K562 (cell line): ENCODE results near the gene HOXD9. TPM values are rescaled to one million over a fixed set of nuclear protein-coding genes. Genes with fewer than 3 reads are reported as not detected.

Experiments
- ATAC-seq: fragments of 200-7000 bp; cut with Tn5 transposase; 3 replicates; pipeline ENCODE4 v1.9.1; 2020; ENCODE audit warnings: moderate library complexity
- BruUV-seq: library from RNA; stranded (reverse); fragments of 400-500 nt; replicated peaks from 2 replicates; lab custom pipeline; 2021; lab: Mats Ljungman, UMichigan
- CTCF ChIA-PET: fragments of 300-600 bp; formaldehyde crosslinking; extraction: SDS; loops from one replicate; lab custom pipeline; 2021; ENCODE audit warnings: low intra/inter-chr PET ratio; lab: Yijun Ruan, JAX
- POLR2A ChIA-PET: fragments of 300-600, 350-650 bp; sonication (Branson Sonifier 250); formaldehyde crosslinking; extraction: SDS; loops from one replicate; lab custom pipeline; 2021; ENCODE audit warnings: antibody characterized with exemption, inconsistent platforms; lab: Yijun Ruan, JAX
- DNase-seq, 4 experiments: peaks; one replicate each; pipeline versions ENCODE4 v3.0.0 to v3.0.0-alpha.2; 2011 to 2018; ENCODE audit warnings: low spot score in 3 of 4, mixed read lengths in 3 of 4; ENCODE audit errors: extremely low read depth in 1 of 4
- FAIRE-seq: peaks from 2 replicates; lab custom pipeline; 2011; peaks lifted over from hg19 to GRCh38; lab: Jason Lieb, UNC
- H2AFZ ChIP-seq: 2 replicates; pipeline ENCODE4 v1.6.0; 2011; ENCODE audit warnings: low read depth, low read length, control low read depth, inconsistent platforms
- H3K27ac ChIP-seq: fragments of 200-600 bp; 3 replicates; pipeline ENCODE4 v1.8.0; 2011; ENCODE audit warnings: low read depth, mild to moderate bottlenecking, control low read depth, inconsistent platforms, low read length, moderate library complexity, mixed read lengths; ENCODE audit errors: extremely low read depth
- H3K27me3 ChIP-seq, 2 experiments: fragments of 300-600 bp in 1 of 2; 2 replicates in 1 of 2; 3 replicates in 1 of 2; pipeline versions ENCODE4 v1.6.0 to v1.8.0; 2011; ENCODE audit warnings: inconsistent platforms in 2 of 2, low read length in 2 of 2, mild to moderate bottlenecking in 1 of 2, mixed read lengths in 1 of 2, moderate library complexity in 1 of 2; ENCODE audit not compliant: control insufficient read depth in 2 of 2, insufficient read depth in 2 of 2
- H3K36me3 ChIP-seq: fragments of 300-600 bp; 3 replicates; pipeline ENCODE4 v1.8.0; 2011; ENCODE audit warnings: mild to moderate bottlenecking, low read length, inconsistent platforms; ENCODE audit not compliant: control insufficient read depth, insufficient read depth
- H3K4me1 ChIP-seq, 2 experiments: fragments of 200-600 bp in 1 of 2; replicated peaks in 1 of 2; 2 replicates in 1 of 2; 3 replicates in 1 of 2; pipeline versions ENCODE4 v1.5.1 to v1.8.0; 2011; ENCODE audit warnings: inconsistent platforms in 2 of 2, low read length in 2 of 2, mild to moderate bottlenecking in 1 of 2, mixed read lengths in 1 of 2, moderate library complexity in 1 of 2; ENCODE audit not compliant: control insufficient read depth in 2 of 2, insufficient read depth in 2 of 2
- H3K4me2 ChIP-seq: 2 replicates; pipeline ENCODE4 v1.6.1; 2011; ENCODE audit warnings: low read length, control low read depth, inconsistent platforms, mixed read lengths; ENCODE audit not compliant: insufficient read depth
- H3K4me3 ChIP-seq: fragments of 200-600 bp; sonication (generic), shearing (Covaris generic); 2 replicates; pipeline ENCODE4 v1.5.1; 2016; ENCODE audit warnings: control low read depth, inconsistent platforms
- H3K79me2 ChIP-seq: fragments of 200-600 bp; 3 replicates; pipeline ENCODE4 v1.8.0; 2011; ENCODE audit warnings: low read length, inconsistent platforms; ENCODE audit not compliant: control insufficient read depth, insufficient read depth
- H3K9ac ChIP-seq, 2 experiments: 2 replicates each; pipeline versions ENCODE4 v1.6.0 to v1.6.1; 2011; ENCODE audit warnings: low read depth in 2 of 2, low read length in 2 of 2, control low read depth in 1 of 2, inconsistent platforms in 1 of 2, mild to moderate bottlenecking in 1 of 2, mixed read lengths in 1 of 2; ENCODE audit not compliant: insufficient read depth in 1 of 2
- H3K9me1 ChIP-seq: one replicate; pipeline ENCODE4 v1.6.0; 2011; ENCODE audit warnings: inconsistent platforms, mild to moderate bottlenecking, low read length, moderate library complexity; ENCODE audit not compliant: control insufficient read depth, insufficient read depth
- H3K9me3 ChIP-seq: replicated peaks from 2 replicates; pipeline ENCODE4 v1.5.1; 2011; ENCODE audit warnings: low read depth, low read length, inconsistent platforms; ENCODE audit not compliant: control insufficient read depth, insufficient read depth
- H4K20me1 ChIP-seq: replicated peaks from 2 replicates; pipeline ENCODE4 v1.6.1; 2011; ENCODE audit warnings: low read length, inconsistent platforms, mixed read lengths; ENCODE audit not compliant: control insufficient read depth, insufficient read depth
- BHLHE40 ChIP-seq: IDR thresholded peaks from 2 replicates; pipeline ENCODE4 v1.6.1; 2011; ENCODE audit warnings: low read length, improper control_type of control experiment
- HNRNPH1 ChIP-seq: fragments of 200-400 bp; formaldehyde crosslinking; optimal IDR thresholded peaks from 2 replicates; pipeline ENCODE3; 2017; ENCODE audit warnings: low read depth, mild to moderate bottlenecking, low read length, moderate library complexity
- ILF3 ChIP-seq: fragments of 450-650 bp; IDR thresholded peaks from 2 replicates; pipeline ENCODE4 v1.6.1; 2018; ENCODE audit warnings: antibody characterized with exemption, mild to moderate bottlenecking, moderate library complexity, borderline replicate concordance
- KLF1 ChIP-seq: fragments of 450-650 bp; IDR thresholded peaks from 2 replicates; pipeline ENCODE4 v1.6.1; 2016; ENCODE audit warnings: missing genetic modification characterization, missing compliant biosample characterization
- NFE2 ChIP-seq: IDR thresholded peaks from 2 replicates; pipeline ENCODE4 v1.6.1; 2014; ENCODE audit warnings: antibody characterized with exemption, low read depth
- RBM39 ChIP-seq: fragments of 200-400 bp; formaldehyde crosslinking; optimal IDR thresholded peaks from 2 replicates; pipeline ENCODE3; 2018; ENCODE audit warnings: low read depth, low read length
- SRSF3 ChIP-seq: fragments of 200-400 bp; formaldehyde crosslinking; IDR thresholded peaks from 2 replicates; pipeline ENCODE4 v1.6.1; 2016; ENCODE audit warnings: mild to moderate bottlenecking, low read length, moderate library complexity; ENCODE audit not compliant: insufficient read depth
- ZBTB7A ChIP-seq: IDR thresholded peaks from 2 replicates; pipeline ENCODE4 v1.6.1; 2011; ENCODE audit warnings: low read depth, mild to moderate bottlenecking, low read length, moderate library complexity, borderline replicate concordance; ENCODE audit not compliant: control insufficient read depth
- ZNF668 ChIP-seq: fragments of 250-450 bp; sonication (Bioruptor Pico); IDR thresholded peaks from 2 replicates; pipeline ENCODE4 v1.8.0; 2022; ENCODE audit warnings: mild to moderate bottlenecking, inconsistent platforms
- ZNF717 ChIP-seq: fragments of 250-450 bp; sonication (Bioruptor Pico); IDR thresholded peaks from 2 replicates; pipeline ENCODE4 v1.5.0; 2021
- ZNF780A ChIP-seq: fragments of 250-450 bp; sonication (Bioruptor Pico); IDR thresholded peaks from 2 replicates; pipeline ENCODE4 v1.5.0; 2021; ENCODE audit warnings: mild to moderate bottlenecking
- WGBS: fragments of 100-300 bp; shearing (Covaris generic); methylation state at CpG from one replicate; pipeline ENCODE4 v1.1.6; 2016; ENCODE audit warnings: low coverage, mixed read lengths; ENCODE audit not compliant: insufficient coverage; ENCODE audit errors: missing lambda C conversion rate; 5-methylcytosine and 5-hydroxymethylcytosine counted together
- in situ Hi-C: fragments of 300-500 bp; cut with MboI; formaldehyde crosslinking; loops from 4 replicates; pipeline ENCODE4 v1.15.0; 2018; ENCODE audit warnings: inconsistent platforms, mixed read lengths
- intact Hi-C: fragments of 100-400 bp; cut with micrococcal nuclease; formaldehyde crosslinking; loops from 2 replicates; pipeline ENCODE4 v1.14.2; 2022
- polyA plus RNA-seq, 8 experiments: library from polyadenylated mRNA; depleted of rRNA in 4 of 8; stranded (reverse) in 5 of 8; unstranded in 3 of 8; fragments of >200 nt; fragmentation: Nextera tagmentation in 2 of 8; fragmentation: Illumina TruSeq in 1 of 8; extraction: Ambion mirVana in 2 of 8; extraction: Trizol in 1 of 8; gene quantifications; 2 replicates each; pipeline versions ENCODE4 v1.2.1 to v1.2.3, GENCODE V29; 2011 to 2014; ENCODE audit warnings: inconsistent platforms in 1 of 8, missing spikeins in 1 of 8
- total RNA-seq, 7 experiments: library from RNA; depleted of rRNA in 6 of 7; stranded (reverse); fragments of >200 nt in 6 of 7; fragmentation: Illumina TruSeq in 2 of 7; extraction: Trizol in 2 of 7; gene quantifications; 2 replicates each; pipeline versions ENCODE4 v1.2.1 to v1.2.3, GENCODE V29; 2011 to 2021; ENCODE audit warnings: low replicate concordance in 1 of 7

The HOXD9 gene
- total and polyA plus RNA-seq, 9 of the 15 experiments (the other 6 are each of a cell fraction or from before 2014, with no cell fraction given), result not detected

- Histone ChIP-seq H3K27me3 (peaks cover 79 to 82% of the 10 kb centered on the region in 2 experiments), H3K79me2 (no peaks in the 10 kb centered on the region), H3K9ac (no peak overlapping the region), H3K4me3 (no peak overlapping the region), H2AFZ (no peak overlapping the region), H4K20me1 (peaks cover 3% of the 10 kb centered on the region; the same call in 1 of the 2 replicates), H3K27ac (no peak overlapping the region), H3K4me2 (no peak overlapping the region), H3K4me1 (peaks cover 0 to 25% of the 10 kb centered on the region in 2 experiments; a peak in 2 of 5 replicates), H3K36me3 (no peaks in the 10 kb centered on the region), H3K9me3 (no peaks in the 10 kb centered on the region), H3K9me1 (no peaks in the 10 kb centered on the region)
- DNase-seq, result no peak
- intact Hi-C loops (no loop called here), in situ Hi-C loops (no loop called here)
- ChIA-PET POLR2A (no interaction called here), CTCF (no interaction called here)
- no TSS peak for BruUV-seq
- TF ChIP-seq ZNF717 (CRISPR knock-in tag) (no peak), ILF3 (no peak), ZNF668 (CRISPR knock-in tag) (no peak), BHLHE40 (no peak), SRSF3 (no peak), ZNF780A (CRISPR knock-in tag) (no peak), HNRNPH1 (no peak), NFE2 (no peak), KLF1 (tag) (no peak), RBM39 (no peak), ZBTB7A (no peak)
- ATAC-seq, result no peak
- 24% methylated on average over 43 of the region's 53 CpGs for WGBS
- no peak for FAIRE-seq
Observed at GRCh38 chr2:176121190-176122051, 1.1 kb upstream of the HOXD9 start.
